ENCODE measurements around the gene SCRN1.

- no peak for TF ChIP-seq POLR2AphosphoS5 (IDR thresholded peaks at IDR 0.05)
- TF ChIP-seq CTCF (IDR thresholded peaks at IDR 0.05): no peak
These were observed 28.9 kb upstream of the SCRN1 start for GRCh38 chr7:30018451-30018850.
